ENCODE results near the gene ACTG1. TPM values are rescaled to one million over a fixed set of nuclear protein-coding genes. Genes with fewer than 3 reads are reported as not detected.
A peak's percentile ranks its signal among the peaks of the same experiment; 100 is the strongest.

ACTG1 gene
- total and polyA plus RNA-seq, 2 of the 13 experiments (the other 11 are each of a cell fraction or from before 2014, with no cell fraction given) = 973 to 1,138 TPM

- TF ChIP-seq KIAA2018 (CRISPR knock-in tag; IDR thresholded peaks at IDR 0.05; ENCODE audit: borderline replicate concordance) (no peak; the same call in 1 of the 2 replicates), ZNF883 (CRISPR knock-in tag; IDR thresholded peaks at IDR 0.05; ENCODE audit: not compliant biosample characterization) (no peak), ZNF432 (CRISPR knock-in tag; IDR thresholded peaks at IDR 0.05; ENCODE audit: borderline replicate concordance) (no peak), ZNF850 (CRISPR knock-in tag; conservative IDR thresholded peaks at IDR 0.05) (peak; percentile 35; the same call in 1 of the 2 replicates), ZNF382 (CRISPR knock-in tag; IDR thresholded peaks at IDR 0.05; ENCODE audit: borderline replicate concordance) (no peak), SOX5 (CRISPR knock-in tag; IDR thresholded peaks at IDR 0.05; ENCODE audit: borderline replicate concordance) (no peak), ZBTB42 (CRISPR knock-in tag; IDR thresholded peaks at IDR 0.05) (no peak)
- TF ChIP-seq, protein P1, sequence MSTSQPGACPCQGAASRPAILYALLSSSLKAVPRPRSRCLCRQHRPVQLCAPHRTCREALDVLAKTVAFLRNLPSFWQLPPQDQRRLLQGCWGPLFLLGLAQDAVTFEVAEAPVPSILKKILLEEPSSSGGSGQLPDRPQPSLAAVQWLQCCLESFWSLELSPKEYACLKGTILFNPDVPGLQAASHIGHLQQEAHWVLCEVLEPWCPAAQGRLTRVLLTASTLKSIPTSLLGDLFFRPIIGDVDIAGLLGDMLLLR (CRISPR knock-in tag; IDR thresholded peaks at IDR 0.05) = peak; percentile 39; the same call in 1 of the 2 replicates
- TF ChIP-seq, protein P2, sequence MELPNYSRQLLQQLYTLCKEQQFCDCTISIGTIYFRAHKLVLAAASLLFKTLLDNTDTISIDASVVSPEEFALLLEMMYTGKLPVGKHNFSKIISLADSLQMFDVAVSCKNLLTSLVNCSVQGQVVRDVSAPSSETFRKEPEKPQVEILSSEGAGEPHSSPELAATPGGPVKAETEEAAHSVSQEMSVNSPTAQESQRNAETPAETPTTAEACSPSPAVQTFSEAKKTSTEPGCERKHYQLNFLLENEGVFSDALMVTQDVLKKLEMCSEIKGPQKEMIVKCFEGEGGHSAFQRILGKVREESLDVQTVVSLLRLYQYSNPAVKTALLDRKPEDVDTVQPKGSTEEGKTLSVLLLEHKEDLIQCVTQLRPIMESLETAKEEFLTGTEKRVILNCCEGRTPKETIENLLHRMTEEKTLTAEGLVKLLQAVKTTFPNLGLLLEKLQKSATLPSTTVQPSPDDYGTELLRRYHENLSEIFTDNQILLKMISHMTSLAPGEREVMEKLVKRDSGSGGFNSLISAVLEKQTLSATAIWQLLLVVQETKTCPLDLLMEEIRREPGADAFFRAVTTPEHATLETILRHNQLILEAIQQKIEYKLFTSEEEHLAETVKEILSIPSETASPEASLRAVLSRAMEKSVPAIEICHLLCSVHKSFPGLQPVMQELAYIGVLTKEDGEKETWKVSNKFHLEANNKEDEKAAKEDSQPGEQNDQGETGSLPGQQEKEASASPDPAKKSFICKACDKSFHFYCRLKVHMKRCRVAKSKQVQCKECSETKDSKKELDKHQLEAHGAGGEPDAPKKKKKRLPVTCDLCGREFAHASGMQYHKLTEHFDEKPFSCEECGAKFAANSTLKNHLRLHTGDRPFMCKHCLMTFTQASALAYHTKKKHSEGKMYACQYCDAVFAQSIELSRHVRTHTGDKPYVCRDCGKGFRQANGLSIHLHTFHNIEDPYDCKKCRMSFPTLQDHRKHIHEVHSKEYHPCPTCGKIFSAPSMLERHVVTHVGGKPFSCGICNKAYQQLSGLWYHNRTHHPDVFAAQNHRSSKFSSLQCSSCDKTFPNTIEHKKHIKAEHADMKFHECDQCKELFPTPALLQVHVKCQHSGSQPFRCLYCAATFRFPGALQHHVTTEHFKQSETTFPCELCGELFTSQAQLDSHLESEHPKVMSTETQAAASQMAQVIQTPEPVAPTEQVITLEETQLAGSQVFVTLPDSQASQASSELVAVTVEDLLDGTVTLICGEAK (IDR thresholded peaks at IDR 0.05) = no peak
- TF ChIP-seq, protein P2 (CRISPR knock-in tag; IDR thresholded peaks at IDR 0.05) = 0 out of 2 replicates have a peak, but pooled peaks have one; percentile 37
Measured at GRCh38 chr17:81513753-81514488, 1.3 kb upstream of the ACTG1 start (continued).
